ENCODE data around the gene RBMS1.

The RBMS1 gene

GRCh38 chr2:160287476-160287875, 206.1 kb downstream of the RBMS1 start:
- in situ Hi-C loops (cut with MboI; ENCODE audit: low sequenced_read_pairs): no loop called here

GRCh38 chr2:160286551-160286950, 207.1 kb downstream of the RBMS1 start:
- in situ Hi-C loops (cut with MboI; ENCODE audit: low sequenced_read_pairs): no loop called here

- in situ Hi-C loops (cut with MboI; ENCODE audit: low sequenced_read_pairs): no loop called here
Measured at GRCh38 chr2:160283675-160284074, 209.9 kb downstream of the RBMS1 start.

- in situ Hi-C loops (cut with MboI; ENCODE audit: low sequenced_read_pairs): no loop called here
Measured at GRCh38 chr2:160282063-160282580, 211.5 kb downstream of the RBMS1 start.

- in situ Hi-C loops (cut with MboI; ENCODE audit: low sequenced_read_pairs): no loop called here
Measured at GRCh38 chr2:160281213-160281612, 212.4 kb downstream of the RBMS1 start.

GRCh38 chr2:160279813-160280465, 213.7 kb downstream of the RBMS1 start:
- in situ Hi-C loops (cut with MboI; ENCODE audit: low sequenced_read_pairs): no loop called here

GRCh38 chr2:160278879-160279177, 214.8 kb downstream of the RBMS1 start:
- in situ Hi-C loops (cut with MboI; ENCODE audit: low sequenced_read_pairs): no loop called here

- in situ Hi-C loops (cut with MboI; ENCODE audit: low sequenced_read_pairs): no loop called here
Measured at GRCh38 chr2:160278101-160278878, 215.3 kb downstream of the RBMS1 start.

- in situ Hi-C loops (cut with MboI; ENCODE audit: low sequenced_read_pairs): no loop called here
Measured at GRCh38 chr2:160277151-160277550, 216.5 kb downstream of the RBMS1 start.

GRCh38 chr2:160275656-160276055, 218.0 kb downstream of the RBMS1 start:
- in situ Hi-C loops (cut with MboI; ENCODE audit: low sequenced_read_pairs): no loop called here

GRCh38 chr2:160271171-160272086, 222.2 kb downstream of the RBMS1 start:
- in situ Hi-C loops (cut with MboI; ENCODE audit: low sequenced_read_pairs): no loop called here

GRCh38 chr2:160270571-160271113, 223.0 kb downstream of the RBMS1 start:
- in situ Hi-C loops (cut with MboI; ENCODE audit: low sequenced_read_pairs): no loop called here

GRCh38 chr2:160269803-160270570, 223.6 kb downstream of the RBMS1 start:
- in situ Hi-C loops (cut with MboI; ENCODE audit: low sequenced_read_pairs): no loop called here

- in situ Hi-C loops (cut with MboI; ENCODE audit: low sequenced_read_pairs): no loop called here
Measured at GRCh38 chr2:160269365-160269764, 224.2 kb downstream of the RBMS1 start.

GRCh38 chr2:160268151-160268781, 225.3 kb downstream of the RBMS1 start:
- in situ Hi-C loops (cut with MboI; ENCODE audit: low sequenced_read_pairs): no loop called here

GRCh38 chr2:160267692-160268091, 225.9 kb downstream of the RBMS1 start:
- in situ Hi-C loops (cut with MboI; ENCODE audit: low sequenced_read_pairs): no loop called here

GRCh38 chr2:160267022-160267421, 226.6 kb downstream of the RBMS1 start:
- in situ Hi-C loops (cut with MboI; ENCODE audit: low sequenced_read_pairs): no loop called here

GRCh38 chr2:160266037-160266551, 227.5 kb downstream of the RBMS1 start:
- in situ Hi-C loops (cut with MboI; ENCODE audit: low sequenced_read_pairs): no loop called here

GRCh38 chr2:160264308-160264707, 229.3 kb downstream of the RBMS1 start:
- in situ Hi-C loops (cut with MboI; ENCODE audit: low sequenced_read_pairs): no loop called here

- in situ Hi-C loops (cut with MboI; ENCODE audit: low sequenced_read_pairs): no loop called here
Measured at GRCh38 chr2:160261732-160262131, 231.9 kb downstream of the RBMS1 start.

Measured in hTERT RPE-1 (cell line).